ENCODE data around the gene ARMC9. TPM values are rescaled to one million over a fixed set of nuclear protein-coding genes. Genes with fewer than 3 reads are reported as not detected.

The ARMC9 gene
- total and polyA plus RNA-seq, 9 donors = 16.7 to 33.5 (median 29.3) TPM

DNA sequence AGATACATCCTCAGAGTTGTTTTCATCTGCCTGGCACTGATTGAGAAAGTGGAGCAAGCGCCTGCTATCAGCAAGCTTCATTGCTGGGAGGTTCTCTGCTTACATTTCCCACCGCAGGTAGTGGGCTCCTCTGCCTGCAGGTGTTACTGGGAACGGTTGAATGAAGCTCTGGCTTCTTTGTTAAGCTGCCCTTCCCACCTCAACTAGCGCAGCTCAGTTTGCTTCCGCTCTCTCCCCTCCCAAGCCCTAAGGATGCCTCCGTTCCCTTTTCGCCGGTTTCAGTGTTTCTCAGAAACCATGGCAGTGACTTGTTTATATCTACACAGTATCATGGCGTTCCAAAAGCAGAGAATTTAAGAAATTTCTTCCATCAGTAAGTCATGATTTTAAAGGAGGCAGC lies 124.9 kb downstream of the ARMC9 start:
- WGBS, 3 donors = 90 to 92% (median 91%) methylated on average over 9 of the region's 9 CpGs

DNA sequence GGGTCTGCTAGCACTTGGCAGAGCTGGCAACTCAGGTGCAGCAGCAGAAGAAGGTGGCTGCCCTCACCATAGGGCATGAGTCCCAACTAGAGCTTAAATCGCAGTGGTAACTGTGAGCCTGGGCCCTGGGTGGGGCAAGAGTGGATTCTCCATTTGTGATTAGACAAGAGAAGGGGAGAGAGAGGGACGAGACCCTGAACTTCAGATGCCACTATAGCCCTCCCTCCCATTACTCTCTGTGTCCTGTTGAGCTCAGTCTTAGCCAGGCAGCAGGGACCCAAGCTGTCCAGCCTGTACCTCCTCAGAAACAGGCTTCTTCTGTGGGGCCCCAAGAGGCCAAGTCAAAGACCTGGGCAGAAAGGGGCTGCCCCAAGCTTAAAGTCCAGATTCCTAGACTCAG lies 127.4 kb downstream of the ARMC9 start:
- H3K9me3 ChIP-seq = no peaks in the 10 kb centered on the region
- WGBS, 3 donors = 93 to 97% (median 94%) methylated on average over 2 of the region's 2 CpGs
- no peak overlapping the region for H3K4me3 ChIP-seq
- no peaks in the 10 kb centered on the region for H3K27me3 ChIP-seq
- intact Hi-C loops (cut with DNase I) = no loop called here
- DNase-seq = no peak
- H3K36me3 ChIP-seq = no peaks in the 10 kb centered on the region
- peaks cover 2% of the 10 kb centered on the region for H3K4me1 ChIP-seq (ENCODE audit: insufficient read depth)
- H3K27ac ChIP-seq = no peak overlapping the region
- TF ChIP-seq EP300 (IDR thresholded peaks at IDR 0.05) = no peak
- no peak for TF ChIP-seq CTCF (IDR thresholded peaks at IDR 0.05)
- no peak for TF ChIP-seq POLR2A (IDR thresholded peaks at IDR 0.05)

More for the DNA sequence above, 124.9 kb downstream of the ARMC9 start:
- Histone ChIP-seq H3K9me3 (no peaks in the 10 kb centered on the region), H3K27me3 (no peaks in the 10 kb centered on the region), H3K27ac (no peak overlapping the region), H3K4me1 (ENCODE audit: insufficient read depth) (peaks cover 5% of the 10 kb centered on the region), H3K4me3 (no peak overlapping the region), H3K36me3 (no peaks in the 10 kb centered on the region)
- intact Hi-C loops (cut with DNase I) = no loop called here
- TF ChIP-seq EP300 (IDR thresholded peaks at IDR 0.05) (no peak), POLR2A (IDR thresholded peaks at IDR 0.05) (no peak), CTCF (IDR thresholded peaks at IDR 0.05) (no peak)
- DNase-seq = no peak

DNA sequence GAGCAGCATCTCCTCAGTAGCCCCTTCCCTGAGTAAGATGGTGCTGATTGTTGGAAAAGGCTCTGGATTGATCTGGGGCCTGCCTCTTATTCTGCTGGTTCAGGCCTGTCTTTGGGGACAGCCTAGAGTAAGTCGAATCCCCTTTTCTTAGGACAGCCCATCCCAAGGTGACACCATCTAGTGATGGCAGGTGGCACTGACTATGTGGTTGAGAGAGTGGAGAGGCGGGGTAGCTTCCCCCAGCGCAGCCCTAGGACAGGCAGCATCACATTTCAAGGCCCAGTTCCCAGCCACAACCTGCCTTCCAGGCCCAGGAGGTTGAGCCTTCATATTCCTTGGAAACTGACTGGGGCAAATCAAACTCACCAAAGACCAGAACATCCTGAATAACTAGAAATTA lies 128.0 kb downstream of the ARMC9 start:
- no peak for TF ChIP-seq EP300 (IDR thresholded peaks at IDR 0.05)
- TF ChIP-seq POLR2A (IDR thresholded peaks at IDR 0.05) = no peak
- no peak for TF ChIP-seq CTCF (IDR thresholded peaks at IDR 0.05)
- peaks cover 2% of the 10 kb centered on the region for H3K4me1 ChIP-seq (ENCODE audit: insufficient read depth)
- no peaks in the 10 kb centered on the region for H3K36me3 ChIP-seq
- intact Hi-C loops (cut with DNase I) = no loop called here
- no peaks in the 10 kb centered on the region for H3K27me3 ChIP-seq
- H3K4me3 ChIP-seq = no peak overlapping the region
- DNase-seq = no peak
- WGBS, 3 donors = 90 to 98% (median 96%) methylated on average over 3 of the region's 3 CpGs
- no peaks in the 10 kb centered on the region for H3K9me3 ChIP-seq
- no peak overlapping the region for H3K27ac ChIP-seq

DNA sequence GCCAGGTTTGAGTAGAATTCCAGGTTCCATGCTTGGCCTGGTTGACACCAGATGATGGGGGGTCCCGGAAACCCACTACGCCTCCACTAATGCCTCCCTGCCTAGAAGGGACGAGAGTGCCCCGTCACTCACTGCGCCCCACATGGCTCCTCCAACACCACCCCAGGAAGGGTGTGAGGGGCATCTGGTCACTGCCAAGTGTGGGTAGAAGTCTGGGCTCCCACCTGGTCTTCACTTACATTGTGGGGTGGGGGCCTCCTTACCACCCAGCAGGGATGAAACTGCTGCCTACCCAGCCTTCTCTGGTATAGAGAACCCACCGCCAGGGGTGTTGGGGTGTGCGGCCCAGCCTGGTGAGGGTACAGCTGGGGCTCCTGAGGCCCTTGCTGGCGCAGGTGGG lies 131.9 kb downstream of the ARMC9 start:
- DNase-seq = no peak
- 86 to 96% (median 91%) methylated on average over 8 of the region's 8 CpGs for WGBS, 3 donors
- intact Hi-C loops (cut with DNase I) = no loop called here
- H3K9me3 ChIP-seq = no peaks in the 10 kb centered on the region
- no peak overlapping the region for H3K4me3 ChIP-seq
- no peaks in the 10 kb centered on the region for H3K36me3 ChIP-seq
- no peak overlapping the region for H3K27ac ChIP-seq
- H3K27me3 ChIP-seq = no peaks in the 10 kb centered on the region
- no peaks in the 10 kb centered on the region for H3K4me1 ChIP-seq (ENCODE audit: insufficient read depth)
- TF ChIP-seq POLR2A (IDR thresholded peaks at IDR 0.05) (no peak), EP300 (IDR thresholded peaks at IDR 0.05) (no peak), CTCF (IDR thresholded peaks at IDR 0.05) (no peak)

DNA sequence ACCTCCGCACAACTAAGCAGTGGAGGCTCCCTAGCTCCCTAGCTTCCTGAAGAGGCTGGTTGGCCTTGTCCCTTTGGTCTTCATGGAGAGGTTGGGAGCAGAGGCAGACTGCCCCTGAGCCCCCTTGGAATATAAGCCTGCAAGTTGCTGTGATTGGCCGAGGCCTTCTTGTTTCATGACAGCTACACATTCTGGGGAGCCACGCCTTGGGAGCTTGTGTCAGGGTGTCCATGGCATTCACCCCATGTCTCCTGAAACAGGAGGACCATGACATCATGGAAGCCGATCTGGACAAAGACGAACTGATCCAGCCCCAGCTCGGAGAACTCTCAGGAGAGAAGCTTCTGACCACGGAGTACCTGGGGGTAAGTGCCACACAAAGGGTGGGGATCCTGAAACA lies 133.1 kb downstream of the ARMC9 start:
- no peaks in the 10 kb centered on the region for H3K36me3 ChIP-seq

More for the DNA sequence above, 133.1 kb downstream of the ARMC9 start:
- H3K27me3 ChIP-seq = no peaks in the 10 kb centered on the region
- no peak overlapping the region for H3K4me3 ChIP-seq
- intact Hi-C loops (cut with DNase I) = no loop called here
- DNase-seq = no peak
- H3K9me3 ChIP-seq = no peaks in the 10 kb centered on the region
- H3K4me1 ChIP-seq (ENCODE audit: insufficient read depth) = no peaks in the 10 kb centered on the region
- WGBS, 3 donors = 70 to 93% (median 82%) methylated on average over 7 of the region's 7 CpGs
- no peak for TF ChIP-seq CTCF (IDR thresholded peaks at IDR 0.05)
- no peak for TF ChIP-seq POLR2A (IDR thresholded peaks at IDR 0.05)
- TF ChIP-seq EP300 (IDR thresholded peaks at IDR 0.05) = no peak
- no peak overlapping the region for H3K27ac ChIP-seq

All from ovary (tissue), 9 donors.